Liver (tissue), 9 donors: ENCODE measurements around the gene PIGQ. TPM values are rescaled to one million over a fixed set of nuclear protein-coding genes. Genes with fewer than 3 reads are reported as not detected.

Experiments
- DNase-seq: peaks from one replicate; pipeline ENCODE4 v3.0.0-alpha.2; 2017; ENCODE audit warnings: low spot score
- H3K27ac ChIP-seq, 2 donors: one replicate each; pipeline ENCODE4 v1.7.0; 2013; ENCODE audit warnings: inconsistent platforms in 2 of 2, low read length in 2 of 2, control low read depth in 1 of 2, low read depth in 1 of 2, mild to moderate bottlenecking in 1 of 2
- H3K27me3 ChIP-seq, 4 donors: one replicate each; pipeline versions ENCODE4 v1.6.1 to v1.7.0; 2013; ENCODE audit warnings: low read length in 3 of 4, inconsistent platforms in 1 of 4, mild to moderate bottlenecking in 1 of 4, moderate library complexity in 1 of 4; ENCODE audit not compliant: control insufficient read depth in 4 of 4, insufficient read depth in 4 of 4
- H3K36me3 ChIP-seq, 4 donors: one replicate each; pipeline versions ENCODE4 v1.6.1 to v1.7.0; 2013; ENCODE audit warnings: low read length in 3 of 4, mild to moderate bottlenecking in 3 of 4, low read depth in 1 of 4, moderate library complexity in 1 of 4; ENCODE audit not compliant: control insufficient read depth in 4 of 4, insufficient read depth in 3 of 4
- H3K4me1 ChIP-seq, 4 donors: one replicate each; pipeline versions ENCODE4 v1.6.1 to v1.7.0; 2013; ENCODE audit warnings: low read length in 3 of 4, mild to moderate bottlenecking in 3 of 4, moderate library complexity in 1 of 4; ENCODE audit not compliant: control insufficient read depth in 4 of 4, insufficient read depth in 4 of 4
- H3K4me3 ChIP-seq, 3 donors: one replicate each; pipeline versions ENCODE4 v1.6.1 to v1.7.0; 2013; ENCODE audit warnings: low read length in 3 of 3, control low read depth in 1 of 3, low read depth in 1 of 3, mild to moderate bottlenecking in 1 of 3
- H3K9ac ChIP-seq, 2 donors: one replicate each; pipeline ENCODE4 v1.7.0; 2013; ENCODE audit warnings: low read length in 2 of 2, mild to moderate bottlenecking in 2 of 2, moderate library complexity in 2 of 2, control low read depth in 1 of 2, low read depth in 1 of 2
- H3K9me3 ChIP-seq, 4 donors: one replicate each; pipeline versions ENCODE4 v1.6.1 to v1.7.0; 2013; ENCODE audit warnings: low read length in 3 of 4; ENCODE audit not compliant: control insufficient read depth in 4 of 4
- ATF3 ChIP-seq: IDR thresholded peaks from 2 replicates; pipeline ENCODE4 v1.6.1; 2016; ENCODE audit warnings: antibody characterized with exemption
- CTCF ChIP-seq: fragments of 150-350 bp; IDR thresholded peaks from 2 replicates; pipeline ENCODE4 v1.5.1; 2017; ENCODE audit warnings: improper control_type of control experiment, low read depth, low read length; ENCODE audit not compliant: missing input control
- EGR1 ChIP-seq, 2 donors: IDR thresholded peaks; 2 replicates each; pipeline ENCODE4 v1.6.1; 2016 to 2018; ENCODE audit warnings: antibody characterized with exemption in 2 of 2, low read depth in 2 of 2
- FOXA1 ChIP-seq: IDR thresholded peaks from 2 replicates; pipeline ENCODE4 v1.6.1; 2016; ENCODE audit warnings: antibody characterized with exemption
- FOXA2 ChIP-seq: IDR thresholded peaks from 2 replicates; pipeline ENCODE4 v1.6.1; 2016; ENCODE audit warnings: antibody characterized with exemption
- GABPA ChIP-seq, 2 donors: IDR thresholded peaks in 1 of 2; conservative IDR thresholded peaks in 1 of 2; 2 replicates each; pipeline ENCODE4 v1.6.1; 2016; ENCODE audit warnings: antibody characterized with exemption in 2 of 2, mild to moderate bottlenecking in 1 of 2, moderate library complexity in 1 of 2
- HNF4A ChIP-seq, 2 donors: conservative IDR thresholded peaks; 2 replicates each; pipeline ENCODE4 v1.6.1; 2016; ENCODE audit warnings: antibody characterized with exemption in 2 of 2, mild to moderate bottlenecking in 2 of 2
- HNF4G ChIP-seq: IDR thresholded peaks from 2 replicates; pipeline ENCODE4 v1.6.1; 2016; ENCODE audit warnings: antibody characterized with exemption
- JUND ChIP-seq, 2 donors: IDR thresholded peaks; 2 replicates each; pipeline ENCODE4 v1.6.1; 2016; ENCODE audit warnings: antibody characterized with exemption in 2 of 2
- MAX ChIP-seq: IDR thresholded peaks from 2 replicates; pipeline ENCODE4 v1.6.1; 2016; ENCODE audit warnings: antibody characterized with exemption
- NR2F2 ChIP-seq: IDR thresholded peaks from 2 replicates; pipeline ENCODE4 v1.6.1; 2016; ENCODE audit warnings: antibody characterized with exemption
- RAD21 ChIP-seq, 2 donors: IDR thresholded peaks; 2 replicates each; pipeline ENCODE4 v1.6.1; 2016; ENCODE audit warnings: antibody characterized with exemption in 2 of 2, mild to moderate bottlenecking in 2 of 2
- REST ChIP-seq: IDR thresholded peaks from 2 replicates; pipeline ENCODE4 v1.6.1; 2016; ENCODE audit warnings: antibody characterized with exemption, mild to moderate bottlenecking
- RXRA ChIP-seq, 2 donors: IDR thresholded peaks; 2 replicates each; pipeline ENCODE4 v1.6.1; 2017 to 2018; ENCODE audit warnings: antibody characterized with exemption in 2 of 2, mild to moderate bottlenecking in 1 of 2
- SP1 ChIP-seq: IDR thresholded peaks from 2 replicates; pipeline ENCODE4 v1.6.1; 2018; ENCODE audit warnings: antibody characterized with exemption, mild to moderate bottlenecking
- TAF1 ChIP-seq: conservative IDR thresholded peaks from 2 replicates; pipeline ENCODE4 v1.6.1; 2016; ENCODE audit warnings: antibody characterized with exemption, mild to moderate bottlenecking
- YY1 ChIP-seq: IDR thresholded peaks from 2 replicates; pipeline ENCODE4 v1.6.1; 2016; ENCODE audit warnings: antibody characterized with exemption, mild to moderate bottlenecking
- ZBTB33 ChIP-seq: IDR thresholded peaks from 2 replicates; pipeline ENCODE4 v1.6.1; 2016; ENCODE audit warnings: antibody characterized with exemption
- WGBS: extraction: QIAGEN DNeasy Blood & Tissue Kit; methylation state at CpG from one replicate; pipeline ENCODE4 v1.1.7; 2013; 5-methylcytosine and 5-hydroxymethylcytosine counted together
- polyA plus RNA-seq, 2 donors: library from polyadenylated mRNA; stranded (reverse) in 1 of 2; unstranded in 1 of 2; fragments of 200-250 nt in 1 of 2; fragments of >200 nt in 1 of 2; fragmentation: Nextera tagmentation in 1 of 2; extraction: Ambion mirVana in 1 of 2; gene quantifications; one replicate each; pipeline versions ENCODE4 v1.2.1 to v1.2.3, GENCODE V29; 2013 to 2015
- total RNA-seq, 2 donors: library from RNA; depleted of rRNA; stranded (reverse); fragments of >200 nt; gene quantifications; one replicate each; pipeline ENCODE4 v1.2.3, GENCODE V29; 2014
- donor health status: healthy.
- donor health status: healthy.
- donor health status: healthy.
- donor health status: healthy.
- donor health status: healthy.

Gene PIGQ
- total and polyA plus RNA-seq, 4 donors = 16.8 to 144 (median 20.6) TPM

- TF ChIP-seq MAX = no peak
- no peak for TF ChIP-seq RXRA (IDR thresholded peaks at IDR 0.05)
- TF ChIP-seq JUND (IDR thresholded peaks at IDR 0.05) = no peak
- TF ChIP-seq ATF3 = no peak
- TF ChIP-seq GABPA (IDR thresholded peaks at IDR 0.05 in 1 of 2, conservative IDR thresholded peaks at IDR 0.05 in 1 of 2) = no peak
- no peak for TF ChIP-seq TAF1
- TF ChIP-seq FOXA1 = no peak
- no peak for TF ChIP-seq CTCF
- no peak for TF ChIP-seq ZBTB33
- TF ChIP-seq HNF4A (conservative IDR thresholded peaks at IDR 0.05) = no peak
- TF ChIP-seq YY1 = no peak
- no peak for TF ChIP-seq SP1
- TF ChIP-seq EGR1 (IDR thresholded peaks at IDR 0.05; ENCODE audit: low read depth in 2 of 2) = no peak
- Histone ChIP-seq H3K4me1 (peaks cover 24 to 74% (median 62%) of the 10 kb centered on the region in 4 donors), H3K9ac (no peak overlapping the region), H3K9me3 (no peaks in the 10 kb centered on the region), H3K36me3 (peaks cover 0 to 3% (median 2%) of the 10 kb centered on the region in 4 donors), H3K4me3 (no peak overlapping the region), H3K27ac (peak overlapping the region; percentile 42 to 92), H3K27me3 (no peaks in the 10 kb centered on the region)
- WGBS = 92% methylated on average over 18 of the region's 18 CpGs
- no peak for DNase-seq
Measured at GRCh38 chr16:595094-595528, 25.3 kb downstream of the PIGQ start.

GRCh38 chr16:595942-596735 lies 26.4 kb downstream of the PIGQ start:
- Histone ChIP-seq H3K27ac (peak overlapping the region; percentile 42 to 92), H3K9ac (no peak overlapping the region), H3K4me3 (no peak overlapping the region), H3K27me3 (no peaks in the 10 kb centered on the region), H3K4me1 (peaks cover 24 to 66% (median 56%) of the 10 kb centered on the region in 4 donors), H3K36me3 (peaks cover 0 to 4% (median 2%) of the 10 kb centered on the region in 4 donors), H3K9me3 (no peaks in the 10 kb centered on the region)
- DNase-seq = no peak
- WGBS = 74% methylated on average over 34 of the region's 34 CpGs
- peak in 1 of 2 donors; percentile 85 for TF ChIP-seq RXRA (IDR thresholded peaks at IDR 0.05)
- TF ChIP-seq REST = peak; percentile 24
- no peak for TF ChIP-seq ZBTB33
- TF ChIP-seq SP1 = no peak
- TF ChIP-seq RAD21 (IDR thresholded peaks at IDR 0.05) = peak in 1 of 2 donors; percentile 23
- TF ChIP-seq HNF4A (conservative IDR thresholded peaks at IDR 0.05) = peak in 1 of 2 donors; percentile 81
- no peak for TF ChIP-seq HNF4G
- no peak for TF ChIP-seq NR2F2
- peak; percentile 55 for TF ChIP-seq MAX
- TF ChIP-seq FOXA1 = no peak
- TF ChIP-seq FOXA2 = peak; percentile 55
- TF ChIP-seq YY1 = peak; percentile 88
- no peak for TF ChIP-seq EGR1 (IDR thresholded peaks at IDR 0.05; ENCODE audit: low read depth in 2 of 2)
- TF ChIP-seq JUND (IDR thresholded peaks at IDR 0.05) = peak in 1 of 2 donors; percentile 48
